KBM-7 (cell line): ENCODE results near the gene NRDC.
"Not testable (repeated sequence)": the region's sequence is repeated elsewhere in the genome, so short reads cannot be mapped to it uniquely, and the experiment has no call there.

Experiments used
- DNase-seq: peaks from one replicate; pipeline ENCODE4 v3.0.0-alpha.2; 2015
- in situ Hi-C: fragments of 300-500 bp; cut with MboI; formaldehyde crosslinking; loops from 2 replicates; pipeline ENCODE4 v1.14.3; 2020; ENCODE audit warnings: low sequenced_read_pairs, low pct_unique_long_range_greater_than_20kb, mixed read lengths

Gene NRDC

DNA sequence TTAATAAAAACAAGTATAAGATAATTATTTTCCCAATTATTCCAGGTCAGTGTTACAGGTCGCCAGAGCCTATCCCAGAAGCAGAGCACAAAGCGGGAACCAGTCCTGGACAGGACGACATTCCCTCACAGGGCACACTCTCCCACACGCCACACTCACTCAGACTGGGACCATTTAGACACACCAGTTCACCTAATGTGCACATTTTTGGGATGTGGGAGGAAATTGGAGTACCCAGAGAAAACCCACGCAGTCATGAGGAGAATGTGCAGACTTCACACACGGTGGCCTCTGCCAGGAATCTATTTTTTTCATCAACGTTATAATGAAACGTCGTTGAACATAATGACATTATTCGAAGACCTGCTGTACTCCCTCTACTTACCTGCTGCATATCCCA lies 20.5 kb upstream of the NRDC start:
- no peak for DNase-seq
- in situ Hi-C loops, result no loop called here

DNA sequence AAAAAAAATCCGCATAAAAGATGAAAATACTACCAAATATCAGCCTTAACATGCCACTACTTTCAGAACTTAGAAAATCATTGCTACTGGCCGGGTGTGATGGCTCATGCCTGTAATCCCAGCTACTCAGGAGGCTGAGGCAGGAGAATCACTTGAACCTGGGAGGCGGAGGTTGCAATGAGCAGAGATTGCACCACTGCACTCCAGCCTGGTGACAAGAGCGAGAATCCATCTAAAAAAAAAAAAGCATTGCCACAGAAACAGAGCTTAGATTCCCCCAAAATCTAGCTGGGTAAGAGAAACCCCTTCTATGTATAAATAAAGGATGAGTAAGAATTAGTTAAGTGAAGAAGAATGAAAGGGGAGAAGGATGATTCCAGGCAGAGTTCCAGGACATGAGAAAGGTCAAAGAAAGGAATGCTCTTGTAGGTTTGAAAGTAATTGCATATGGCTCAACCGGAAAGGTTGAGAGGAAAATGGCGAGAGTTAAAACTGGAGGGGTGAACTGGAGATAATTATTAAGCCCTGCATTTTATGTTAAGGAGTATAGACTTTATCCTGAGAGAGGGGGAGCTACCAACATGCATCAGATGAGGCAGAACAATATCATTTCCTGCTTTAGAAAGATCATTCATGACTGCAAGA lies 19.7 kb upstream of the NRDC start:
- DNase-seq, result no peak
- in situ Hi-C loops, result no loop called here

- in situ Hi-C loops, result no loop called here
- no peak for DNase-seq
These were observed 19.1 kb upstream of the NRDC start for GRCh38 chr1:51897699-51898031.

GRCh38 chr1:51894748-51895147 lies 16.2 kb upstream of the NRDC start:
- DNase-seq, in situ Hi-C loops: not testable (repeated sequence)

DNA sequence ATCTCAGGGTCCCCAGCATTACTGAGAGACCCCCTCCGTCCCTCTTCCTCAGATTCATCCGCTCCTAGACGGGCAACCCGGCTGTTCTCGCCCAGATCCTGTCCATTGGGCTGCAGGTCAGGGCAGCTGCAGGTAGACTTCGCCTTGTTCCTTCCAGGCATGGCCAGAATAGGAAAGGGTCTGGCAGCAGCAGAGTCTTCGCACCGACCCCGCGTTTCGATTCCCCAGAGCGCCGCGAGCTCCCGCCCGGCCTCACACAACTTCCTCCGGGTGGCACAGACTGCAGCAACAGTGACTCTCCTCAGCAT lies 265 bp downstream of the NRDC start:
- in situ Hi-C loops, result no loop called here
- DNase-seq, result no peak

GRCh38 chr1:51877434-51878307 lies 856 bp downstream of the NRDC start:
- peak; percentile 36 for DNase-seq
- in situ Hi-C loops, result no loop called here

- in situ Hi-C loops, result no loop called here
- DNase-seq, result no peak
These were observed 2.7 kb downstream of the NRDC start for GRCh38 chr1:51875836-51876235.

DNA sequence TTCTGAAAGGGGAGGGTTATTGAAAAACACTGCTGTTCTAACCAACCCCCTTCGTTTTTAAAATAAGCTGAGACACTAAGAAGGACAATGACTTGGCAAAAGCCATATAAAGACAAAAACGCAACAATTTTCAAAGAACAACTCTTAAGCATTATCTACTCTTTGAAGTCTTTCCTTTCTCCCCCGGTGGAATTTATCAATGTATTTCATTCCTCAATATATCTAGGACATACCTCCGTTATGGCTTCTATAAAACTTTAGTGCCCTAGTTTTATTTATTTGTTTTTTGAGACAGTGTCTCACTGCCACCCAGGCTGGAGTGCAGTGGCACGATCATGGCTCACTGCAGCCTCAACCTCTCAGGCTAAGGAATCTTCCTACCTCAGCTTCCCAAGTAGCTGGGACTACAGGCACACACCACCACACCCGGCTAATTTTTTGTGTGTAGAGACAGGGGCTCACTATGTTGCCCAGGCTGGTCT lies 3.2 kb downstream of the NRDC start:
- peak; percentile 27 for DNase-seq
- in situ Hi-C loops, result no loop called here

GRCh38 chr1:51873270-51873669 lies 5.3 kb downstream of the NRDC start:
- in situ Hi-C loops, DNase-seq: not testable (repeated sequence)

DNA sequence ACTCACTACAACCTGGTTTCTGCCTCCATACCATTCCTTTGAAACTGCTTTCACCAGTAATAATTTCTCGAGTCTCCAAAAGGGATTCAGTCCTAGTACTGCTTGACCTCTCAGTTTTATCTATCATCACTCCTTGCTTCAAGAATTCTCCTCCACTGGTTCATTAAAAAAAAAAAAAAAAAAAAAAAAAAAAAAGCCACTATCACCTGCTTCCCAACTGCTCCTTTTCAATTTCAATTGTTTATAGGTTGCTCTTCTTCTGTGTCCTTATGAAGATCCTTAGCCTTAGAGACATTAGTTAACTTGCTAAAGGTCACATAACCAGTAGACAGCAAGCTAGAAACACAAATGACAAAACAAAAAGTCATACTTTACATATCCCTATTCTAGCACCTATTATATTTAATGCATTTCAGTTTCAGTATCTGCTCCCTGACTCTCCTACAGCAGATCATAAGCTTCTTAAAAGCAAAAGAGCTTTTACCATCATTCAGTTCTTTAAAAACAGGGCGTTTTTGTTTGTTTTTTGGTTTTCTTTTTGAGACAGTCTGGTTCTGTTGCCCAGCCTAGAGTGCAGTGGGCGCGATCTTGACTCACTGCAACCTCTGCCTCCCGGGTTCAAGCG lies 7.1 kb downstream of the NRDC start:
- in situ Hi-C loops, result no loop called here

DNA sequence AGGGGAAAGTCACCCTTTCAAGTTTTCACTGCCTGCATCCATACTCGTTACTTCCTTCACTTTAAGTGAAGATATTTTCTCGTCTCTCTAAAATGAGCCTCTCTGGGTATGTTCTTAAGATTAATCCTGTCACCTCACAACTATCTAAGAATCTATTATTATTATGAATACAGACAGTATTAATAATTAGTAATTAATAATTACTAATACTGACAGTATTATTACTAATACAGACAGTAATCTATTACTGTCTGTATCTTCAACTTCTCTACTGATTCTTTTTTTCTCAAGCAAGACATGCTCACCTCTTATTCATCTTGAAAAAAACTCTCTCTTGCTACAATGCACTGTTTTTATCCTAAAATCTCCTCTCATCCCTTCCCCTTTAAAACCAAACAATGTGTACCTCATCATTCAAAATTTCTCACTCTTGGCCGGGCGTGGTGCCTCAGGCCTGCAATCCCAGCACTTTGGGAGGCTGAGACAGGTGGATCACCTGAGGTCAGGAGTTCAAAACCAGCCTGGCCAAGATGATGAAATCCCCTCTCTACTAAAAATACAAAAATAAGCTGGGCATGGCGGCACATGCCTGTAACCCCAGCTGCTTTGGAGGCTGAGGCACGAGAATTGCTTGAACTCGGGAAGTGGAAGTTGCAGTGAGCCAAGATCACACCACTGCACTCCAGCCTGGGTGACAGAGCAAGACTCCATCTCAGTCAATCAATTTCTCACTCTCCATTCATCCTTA lies 7.8 kb downstream of the NRDC start:
- no peak for DNase-seq

More for the DNA sequence above, 7.1 kb downstream of the NRDC start:
- DNase-seq, result no peak

DNA sequence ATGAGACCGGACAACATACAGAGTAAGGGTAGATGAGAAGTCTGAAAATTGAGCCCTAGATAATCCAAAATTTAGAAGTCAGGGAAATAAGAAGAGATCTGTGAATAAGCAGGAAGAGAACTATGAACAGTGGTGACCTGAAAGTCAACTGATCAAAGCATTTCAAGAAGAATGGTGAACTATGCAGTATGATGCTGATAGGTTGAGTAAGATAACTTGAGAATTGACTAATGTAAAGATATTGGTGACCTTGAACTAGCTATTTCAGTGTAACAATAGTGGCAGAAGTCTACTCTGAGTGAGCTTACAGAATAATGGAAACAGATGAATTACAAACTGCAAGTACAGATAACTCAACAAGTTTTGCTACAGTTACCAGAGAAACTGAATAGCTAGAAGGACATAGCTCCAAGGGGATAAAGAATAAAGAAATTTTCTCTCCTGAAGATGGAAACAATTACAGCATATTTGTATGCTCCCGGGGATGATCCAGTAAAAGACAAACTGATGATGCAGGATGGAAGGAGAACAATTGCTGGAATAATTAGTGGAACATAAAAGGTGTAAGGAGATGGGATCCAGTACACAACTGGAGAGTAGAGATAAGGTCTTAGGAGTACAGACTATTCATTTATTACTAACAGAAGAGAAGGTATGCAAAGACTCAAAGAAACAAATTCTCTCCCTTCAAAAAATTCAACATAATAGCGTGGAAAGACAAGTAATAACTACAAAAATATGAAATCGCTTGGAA lies 10.9 kb downstream of the NRDC start:
- in situ Hi-C loops, result no loop called here
- DNase-seq, result no peak

More for the DNA sequence above, 7.8 kb downstream of the NRDC start:
- in situ Hi-C loops, result no loop called here

DNA sequence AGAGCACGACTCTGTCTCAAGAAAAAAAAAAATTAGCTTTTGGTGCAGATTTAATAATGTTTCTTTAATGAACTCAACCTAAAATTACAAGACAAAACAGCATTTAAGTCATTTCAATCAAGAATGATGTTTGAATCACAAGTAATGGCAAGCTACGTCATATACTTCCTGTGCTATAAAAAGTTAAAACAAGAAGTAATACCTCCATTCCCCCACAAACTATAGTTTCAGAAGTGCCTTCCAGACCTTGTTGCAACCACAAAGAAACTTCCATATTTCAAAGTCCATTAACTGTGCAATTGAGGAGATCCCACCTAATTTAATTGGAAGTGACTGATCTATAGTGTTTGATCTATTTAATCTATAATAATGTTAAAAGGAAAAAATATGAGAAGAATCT lies 15.1 kb downstream of the NRDC start:
- in situ Hi-C loops, result no loop called here
- peak; percentile 68 for DNase-seq

DNA sequence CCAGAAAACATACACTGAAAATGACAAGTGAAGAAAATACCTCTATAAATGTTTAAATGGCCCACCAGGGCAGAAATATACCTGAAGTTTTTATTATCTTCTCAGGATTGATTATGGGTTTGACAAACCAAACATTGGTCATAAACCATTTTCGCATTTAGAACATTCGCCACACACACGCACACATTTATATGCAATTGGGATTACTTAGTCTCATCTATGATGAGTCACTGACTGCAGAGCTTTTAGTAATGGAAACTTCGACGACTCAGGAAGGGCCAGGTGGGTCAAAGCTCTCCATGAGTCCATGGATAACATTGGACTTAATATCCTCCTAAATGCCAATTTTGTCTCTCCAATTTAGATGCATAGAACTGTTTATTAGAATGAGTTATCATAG lies 16.9 kb downstream of the NRDC start:
- DNase-seq, result no peak
- in situ Hi-C loops, result no loop called here

DNA sequence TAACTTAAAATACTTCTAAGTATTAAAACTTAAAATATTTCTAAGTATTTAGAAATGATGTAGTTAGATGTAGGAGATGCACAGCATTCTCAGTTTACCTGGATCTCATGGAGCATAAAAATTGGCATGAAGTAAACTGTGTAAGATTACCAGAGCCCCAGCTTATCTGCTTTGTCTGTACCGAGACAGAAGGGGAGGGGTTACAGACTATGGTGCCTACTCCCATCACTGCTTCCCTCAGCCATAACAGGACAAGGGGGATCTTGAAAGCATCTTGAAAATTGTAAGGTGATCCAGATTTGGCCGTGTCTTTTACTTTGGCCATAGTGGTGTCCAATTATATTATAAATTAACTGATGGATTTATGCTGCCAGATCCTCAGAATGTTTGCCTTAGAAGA lies 18.8 kb downstream of the NRDC start:
- in situ Hi-C loops, result no loop called here

GRCh38 chr1:51859333-51859732 lies 19.2 kb downstream of the NRDC start:
- in situ Hi-C loops, result no loop called here
- no peak for DNase-seq

More for the DNA sequence above, 18.8 kb downstream of the NRDC start:
- DNase-seq, result no peak

GRCh38 chr1:51858892-51859291 lies 19.6 kb downstream of the NRDC start:
- no peak for DNase-seq
- in situ Hi-C loops, result no loop called here

DNA sequence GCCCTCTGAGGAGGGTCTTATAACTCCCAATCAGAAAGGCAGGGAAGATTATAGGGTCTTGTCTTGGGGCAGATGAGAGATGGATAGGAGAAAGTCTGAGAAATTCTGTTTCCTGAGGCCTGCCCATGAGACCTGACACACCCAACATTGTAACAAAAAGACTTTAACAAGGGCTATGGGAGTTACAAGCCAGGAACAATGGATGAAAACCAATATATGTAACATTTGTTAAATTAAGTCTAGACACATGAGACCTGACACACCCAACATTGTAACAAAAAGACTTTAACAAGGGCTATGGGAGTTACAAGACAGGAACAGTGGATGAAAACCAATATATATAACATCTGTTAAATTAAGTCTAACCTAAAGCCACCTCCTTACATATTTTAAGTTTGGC lies 21.8 kb downstream of the NRDC start:
- in situ Hi-C loops, result no loop called here
- no peak for DNase-seq

DNA sequence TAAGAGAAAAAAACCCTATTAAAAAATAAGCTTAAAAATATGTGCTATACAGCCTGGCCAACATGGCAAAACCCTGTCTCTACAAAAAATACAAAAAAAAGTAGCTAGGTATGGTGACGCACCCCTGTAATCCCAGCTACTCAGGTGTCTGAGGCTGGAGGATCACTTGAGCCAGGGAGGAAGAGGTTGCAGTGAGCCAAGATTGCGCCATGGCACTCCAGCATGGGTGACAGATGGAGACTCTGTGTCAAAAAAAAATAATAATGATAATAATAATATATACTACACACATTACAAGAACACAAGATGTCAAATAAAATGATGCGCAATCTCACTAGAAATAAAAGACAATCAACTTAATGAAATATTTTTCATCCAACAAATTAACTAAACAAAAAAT lies 22.9 kb downstream of the NRDC start:
- in situ Hi-C loops, result no loop called here
- DNase-seq, result no peak
